HG03442 (cell line): ENCODE measurements around the gene KCTD16.

ENCODE experiments used
- ATAC-seq: cut with Tn5 transposase; IDR thresholded peaks from one replicate; pipeline ENCODE4 v1.9.1; 2021; ENCODE audit warnings: mild to moderate bottlenecking, moderate library complexity; ENCODE audit not compliant: unreplicated experiment

Gene KCTD16

GRCh38 chr5:144504929-144505577 lies 334.4 kb downstream of the KCTD16 start:
- no peak for ATAC-seq

- ATAC-seq, result no peak
These were observed 340.3 kb downstream of the KCTD16 start for GRCh38 chr5:144510845-144511579.

- no peak for ATAC-seq
These were observed 341.0 kb downstream of the KCTD16 start for GRCh38 chr5:144511580-144512072.

GRCh38 chr5:144522698-144523097 lies 352.0 kb downstream of the KCTD16 start:
- no peak for ATAC-seq

GRCh38 chr5:144525000-144525399 lies 354.3 kb downstream of the KCTD16 start:
- no peak for ATAC-seq

- no peak for ATAC-seq
These were observed 360.5 kb downstream of the KCTD16 start for GRCh38 chr5:144531188-144531587.
